AG09319 (cell line): ENCODE measurements around the gene RENBP.

ENCODE experiments used
- DNase-seq: peaks from one replicate; pipeline ENCODE4 v3.0.0-alpha.2; 2010; ENCODE audit warnings: low read depth; ENCODE audit errors: extremely low read depth
- TF ChIP-seq, protein P1 (sequence below): IDR thresholded peaks from 2 replicates; pipeline ENCODE4 v1.5.1; 2011; ENCODE audit warnings: low read depth, mild to moderate bottlenecking, inconsistent platforms, low read length, moderate library complexity

The RENBP gene

DNA sequence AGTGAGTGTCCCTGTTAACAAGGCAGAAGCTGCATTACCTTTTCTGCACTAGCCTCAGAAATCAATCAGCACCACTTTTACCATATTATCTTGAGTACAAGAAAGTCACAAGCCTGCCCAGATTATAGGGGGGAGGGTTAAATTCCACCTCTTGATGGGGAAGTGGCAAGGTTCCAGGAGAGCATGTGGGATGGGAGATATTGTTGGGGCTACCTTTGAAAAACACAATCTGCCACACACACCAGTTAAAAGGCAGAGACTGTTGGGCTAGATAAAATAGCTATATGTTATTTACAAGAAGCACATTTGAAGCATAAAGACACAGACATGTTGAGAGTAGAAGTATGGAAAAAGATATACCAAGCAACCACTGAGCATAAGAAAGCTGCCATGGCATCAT, 46.5 kb downstream of the RENBP start:
- DNase-seq = no peak
- TF ChIP-seq, protein P1, sequence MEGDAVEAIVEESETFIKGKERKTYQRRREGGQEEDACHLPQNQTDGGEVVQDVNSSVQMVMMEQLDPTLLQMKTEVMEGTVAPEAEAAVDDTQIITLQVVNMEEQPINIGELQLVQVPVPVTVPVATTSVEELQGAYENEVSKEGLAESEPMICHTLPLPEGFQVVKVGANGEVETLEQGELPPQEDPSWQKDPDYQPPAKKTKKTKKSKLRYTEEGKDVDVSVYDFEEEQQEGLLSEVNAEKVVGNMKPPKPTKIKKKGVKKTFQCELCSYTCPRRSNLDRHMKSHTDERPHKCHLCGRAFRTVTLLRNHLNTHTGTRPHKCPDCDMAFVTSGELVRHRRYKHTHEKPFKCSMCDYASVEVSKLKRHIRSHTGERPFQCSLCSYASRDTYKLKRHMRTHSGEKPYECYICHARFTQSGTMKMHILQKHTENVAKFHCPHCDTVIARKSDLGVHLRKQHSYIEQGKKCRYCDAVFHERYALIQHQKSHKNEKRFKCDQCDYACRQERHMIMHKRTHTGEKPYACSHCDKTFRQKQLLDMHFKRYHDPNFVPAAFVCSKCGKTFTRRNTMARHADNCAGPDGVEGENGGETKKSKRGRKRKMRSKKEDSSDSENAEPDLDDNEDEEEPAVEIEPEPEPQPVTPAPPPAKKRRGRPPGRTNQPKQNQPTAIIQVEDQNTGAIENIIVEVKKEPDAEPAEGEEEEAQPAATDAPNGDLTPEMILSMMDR = no peak

DNA sequence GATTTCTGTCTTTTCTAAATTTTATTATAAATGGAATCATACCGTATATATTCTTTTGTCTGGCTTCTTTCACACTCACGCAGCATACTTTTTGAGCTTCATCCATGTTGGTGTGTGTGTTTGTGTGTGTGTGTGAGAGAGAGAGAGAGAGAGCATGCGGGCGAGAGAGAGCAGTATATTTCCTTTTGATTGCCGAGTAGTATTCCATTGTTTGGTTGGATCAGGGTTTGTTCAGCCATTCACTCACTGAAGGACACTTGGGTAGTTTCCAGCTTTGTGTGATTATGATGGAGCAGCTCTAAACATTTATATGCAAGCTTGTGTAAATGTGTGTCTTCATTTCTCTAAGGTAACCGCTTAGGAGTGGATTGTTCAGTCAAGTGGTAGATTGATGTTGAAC, 55.3 kb downstream of the RENBP start:
- DNase-seq = no peak
- TF ChIP-seq, protein P1 = no peak

DNA sequence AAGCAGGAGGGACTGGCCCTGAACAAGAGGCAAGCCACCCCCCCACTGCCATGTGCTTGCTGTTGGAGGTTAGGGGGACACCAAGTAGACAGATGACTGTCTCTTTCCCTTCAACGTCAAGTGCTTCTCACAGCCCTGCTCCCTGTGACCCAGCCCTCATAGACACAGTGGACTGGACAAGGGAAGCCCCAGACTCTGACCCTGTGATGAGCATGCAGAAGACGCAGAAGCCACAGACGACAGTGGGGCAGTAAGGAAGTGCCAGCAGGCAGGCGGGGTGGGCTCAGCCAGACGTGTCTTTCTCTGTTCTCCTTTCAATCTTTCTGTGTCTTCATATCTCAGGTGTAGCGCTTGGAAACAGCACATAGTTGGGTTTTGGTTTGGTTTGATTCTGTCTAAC, 56.1 kb downstream of the RENBP start:
- TF ChIP-seq, protein P1 = no peak
- DNase-seq = no peak

DNA sequence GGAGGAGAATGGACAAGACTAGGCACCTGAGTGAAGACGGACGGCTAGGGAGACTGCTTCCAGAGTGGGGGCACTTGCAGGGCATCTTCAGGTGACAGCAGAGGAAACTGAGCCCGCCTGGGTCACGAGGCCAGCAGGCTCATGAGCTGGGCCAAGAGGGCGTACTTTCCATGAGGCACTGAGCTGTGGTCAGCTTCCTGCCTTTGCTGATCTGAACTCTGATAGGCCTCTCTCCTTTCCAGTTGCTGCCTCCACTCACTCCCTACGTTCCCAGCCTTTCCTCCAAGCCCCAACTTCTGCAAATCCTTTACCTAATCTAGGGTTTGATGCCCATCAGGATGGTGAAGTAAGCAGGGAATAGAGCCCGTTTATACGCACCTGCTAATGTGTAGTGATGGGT, 57.1 kb downstream of the RENBP start:
- TF ChIP-seq, protein P1 = no peak
- DNase-seq = no peak

DNA sequence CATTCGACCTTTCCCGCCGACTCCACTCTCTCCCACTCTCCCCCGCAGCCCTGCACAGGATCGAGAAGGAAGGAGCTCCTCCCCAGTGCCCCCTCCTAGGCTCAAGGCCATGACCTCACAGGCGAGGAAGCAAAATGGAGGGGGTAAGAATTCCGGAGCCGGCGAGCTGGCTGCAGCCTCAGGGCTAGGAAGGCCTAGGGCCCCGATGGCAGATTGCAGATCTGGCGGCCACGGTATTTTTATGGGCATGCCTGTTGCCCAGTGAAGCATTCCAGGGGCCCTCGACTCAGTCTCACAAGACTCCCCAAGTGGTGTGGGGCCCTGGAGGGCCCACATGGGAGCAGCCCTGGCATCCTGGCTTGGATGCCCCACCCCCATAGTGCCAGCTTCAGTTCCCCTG, 57.5 kb downstream of the RENBP start:
- TF ChIP-seq, protein P1 = no peak
- DNase-seq = no peak

DNA sequence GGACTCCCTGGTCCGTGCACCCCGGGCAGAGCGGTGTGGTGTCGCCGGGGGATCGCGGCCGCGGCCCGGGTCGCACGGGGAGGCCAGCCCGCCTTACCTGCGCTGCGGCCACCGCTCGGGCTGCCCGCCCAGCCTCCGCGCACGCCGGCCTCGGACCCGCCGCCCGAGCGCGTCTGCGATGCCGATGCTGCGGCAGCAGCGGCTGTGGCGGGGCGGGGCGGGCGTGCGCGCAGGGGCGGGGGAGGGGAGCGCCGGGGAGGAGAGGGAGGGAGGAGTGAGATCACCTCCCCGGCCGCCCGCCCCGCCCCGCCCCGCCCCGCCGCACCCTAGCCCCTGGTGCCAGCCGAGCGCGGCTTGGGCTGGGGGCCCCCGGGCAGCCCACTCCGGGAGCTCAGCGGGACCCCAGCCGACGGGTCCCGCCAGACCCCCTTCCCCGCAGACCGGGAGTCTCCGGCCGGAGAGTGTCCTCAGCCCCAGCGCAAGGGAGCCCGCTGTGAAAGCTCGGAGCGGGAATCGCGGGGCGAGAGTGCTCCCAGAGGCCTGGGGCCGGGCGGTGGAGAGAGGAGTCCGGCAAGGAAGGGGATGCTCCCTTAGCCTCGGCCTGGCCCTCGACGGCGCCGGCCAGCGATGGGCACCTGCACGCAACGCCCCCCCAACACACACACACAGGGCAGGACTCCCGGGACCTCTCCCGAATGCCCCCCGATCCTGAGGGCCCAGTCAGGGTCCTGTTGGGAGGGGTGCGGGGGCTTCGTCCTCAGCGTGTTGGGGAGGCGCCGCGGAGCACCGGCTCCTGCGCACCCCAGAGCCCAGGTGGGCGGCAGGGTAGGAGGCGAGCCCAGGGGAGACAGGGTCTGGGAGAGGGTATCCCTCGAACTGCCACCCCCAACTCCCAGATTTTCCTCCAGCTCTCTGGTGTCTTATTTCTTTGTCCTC, 58.2 kb downstream of the RENBP start, which contains the start of gene L1CAM:
Gene L1CAM, minus strand, starts transcription at position 206 of the 936 bp plus-strand sequence. CDS start 10,337 bp downstream, outside the sequence.
- TF ChIP-seq, protein P1 = no peak
- no peak for DNase-seq
